Fibroblast of lung (primary cell): Measurements from ENCODE around the gene ANKRD10. TPM values are rescaled to one million over a fixed set of nuclear protein-coding genes. Genes with fewer than 3 reads are reported as not detected.

Experiments
- DNase-seq, 2 donors: peaks; one replicate each; pipeline versions ENCODE4 v3.0.0 to v3.0.0-alpha.2; 2010; ENCODE audit warnings: low read depth in 2 of 2
- H2AFZ ChIP-seq: 2 replicates; pipeline ENCODE4 v1.5.1; 2012; ENCODE audit warnings: low read length, control low read depth, inconsistent platforms
- H3K27ac ChIP-seq: 2 replicates; pipeline ENCODE4 v1.5.1; 2011; ENCODE audit warnings: low read length, control low read depth; ENCODE audit not compliant: insufficient read depth
- H3K27me3 ChIP-seq: 2 replicates; pipeline ENCODE4 v1.5.1; 2011; ENCODE audit warnings: mild to moderate bottlenecking, low read length; ENCODE audit not compliant: control insufficient read depth, insufficient read depth
- H3K36me3 ChIP-seq: 2 replicates; pipeline ENCODE4 v1.5.1; 2011; ENCODE audit warnings: low read length; ENCODE audit not compliant: control insufficient read depth, insufficient read depth
- H3K4me1 ChIP-seq: 2 replicates; pipeline ENCODE4 v1.5.1; 2011; ENCODE audit warnings: low read length; ENCODE audit not compliant: control insufficient read depth, insufficient read depth; ENCODE audit errors: extremely low read depth
- H3K4me2 ChIP-seq: 2 replicates; pipeline ENCODE4 v1.5.1; 2011; ENCODE audit warnings: low read length, control low read depth; ENCODE audit not compliant: insufficient read depth; ENCODE audit errors: extremely low read depth
- H3K4me3 ChIP-seq, 4 experiments: fragments of 200-600 bp in 1 of 4; sonication (generic) in 1 of 4; replicated peaks in 1 of 4; 2 replicates each; pipeline ENCODE4 v1.5.1; 2011 to 2016; ENCODE audit warnings: low read length in 4 of 4, low read depth in 3 of 4, mild to moderate bottlenecking in 3 of 4, control low read depth in 2 of 4, inconsistent platforms in 1 of 4, mixed read lengths in 1 of 4; ENCODE audit not compliant: insufficient read depth in 1 of 4; ENCODE audit errors: control extremely low read depth in 1 of 4
- H3K79me2 ChIP-seq: 2 replicates; pipeline ENCODE4 v1.5.1; 2012; ENCODE audit warnings: mild to moderate bottlenecking, low read length, inconsistent platforms; ENCODE audit not compliant: control insufficient read depth, insufficient read depth
- H3K9ac ChIP-seq: 2 replicates; pipeline ENCODE4 v1.5.1; 2011; ENCODE audit warnings: mild to moderate bottlenecking, low read length, control low read depth; ENCODE audit not compliant: insufficient read depth
- H3K9me3 ChIP-seq: 2 replicates; pipeline ENCODE4 v1.5.1; 2012; ENCODE audit warnings: low read depth, low read length; ENCODE audit not compliant: control insufficient read depth, insufficient read depth
- H4K20me1 ChIP-seq: 2 replicates; pipeline ENCODE4 v1.5.1; 2011; ENCODE audit warnings: low read length; ENCODE audit not compliant: control insufficient read depth, insufficient read depth; ENCODE audit errors: extremely low read depth
- CTCF ChIP-seq, 2 donors: IDR thresholded peaks in 1 of 2; conservative IDR thresholded peaks in 1 of 2; 1 replicate in 1 of 2; 2 replicates in 1 of 2; pipeline ENCODE4 v1.5.1; 2011 to 2012; ENCODE audit warnings: low read length in 2 of 2, control low read depth in 1 of 2, inconsistent platforms in 1 of 2, low read depth in 1 of 2, mild to moderate bottlenecking in 1 of 2
- EZH2 ChIP-seq: IDR thresholded peaks from 2 replicates; pipeline ENCODE4 v1.5.1; 2012; ENCODE audit warnings: low read length, control low read depth, mild to moderate bottlenecking; ENCODE audit errors: missing control alignments
- polyA plus RNA-seq, 2 donors: library from polyadenylated mRNA; depleted of rRNA in 1 of 2; stranded (reverse) in 1 of 2; unstranded in 1 of 2; fragments of >200 nt; gene quantifications; 2 replicates each; pipeline ENCODE4 v1.2.1, GENCODE V29; 2011 to 2012; ENCODE audit warnings: missing spikeins in 1 of 2
- total RNA-seq: library from RNA; depleted of rRNA; stranded (reverse); fragments of >200 nt; gene quantifications from 2 replicates; pipeline ENCODE4 v1.2.1, GENCODE V29; 2014

Gene ANKRD10
- total and polyA plus RNA-seq, 2 donors (not counting 1 experiment from before 2014, with no cell fraction given), result 29.5 to 130 TPM

GRCh38 chr13:110835721-110836604 lies 78.9 kb downstream of the ANKRD10 start:
- no peak for DNase-seq
- H3K9me3 ChIP-seq, result no peaks in the 10 kb centered on the region
- H3K79me2 ChIP-seq, result no peaks in the 10 kb centered on the region
- no peak overlapping the region for H3K9ac ChIP-seq
- no peak overlapping the region for H3K4me2 ChIP-seq
- no peaks in the 10 kb centered on the region for H4K20me1 ChIP-seq
- no peak for TF ChIP-seq EZH2
- no peak for TF ChIP-seq CTCF (conservative IDR thresholded peaks at IDR 0.05 in 1 of 2, IDR thresholded peaks at IDR 0.05 in 1 of 2; ENCODE audit: low read depth in 1 of 2, low read length in 2 of 2)
- no peaks in the 10 kb centered on the region for H3K36me3 ChIP-seq
- peaks cover 6% of the 10 kb centered on the region for H3K27me3 ChIP-seq
- no peak overlapping the region for H3K4me3 ChIP-seq
- H2AFZ ChIP-seq, result no peak overlapping the region
- no peak overlapping the region for H3K27ac ChIP-seq
- H3K4me1 ChIP-seq, result no peaks in the 10 kb centered on the region

GRCh38 chr13:110834572-110834971 lies 80.3 kb downstream of the ANKRD10 start:
- DNase-seq, result no peak
- no peak overlapping the region for H3K9ac ChIP-seq
- no peaks in the 10 kb centered on the region for H3K79me2 ChIP-seq
- no peak overlapping the region for H3K27ac ChIP-seq
- H2AFZ ChIP-seq, result no peak overlapping the region
- H3K9me3 ChIP-seq, result no peaks in the 10 kb centered on the region
- H3K27me3 ChIP-seq, result peaks cover 6% of the 10 kb centered on the region
- H3K36me3 ChIP-seq, result no peaks in the 10 kb centered on the region
- H4K20me1 ChIP-seq, result no peaks in the 10 kb centered on the region
- no peak overlapping the region for H3K4me2 ChIP-seq
- no peaks in the 10 kb centered on the region for H3K4me1 ChIP-seq
- no peak overlapping the region for H3K4me3 ChIP-seq
- TF ChIP-seq CTCF (conservative IDR thresholded peaks at IDR 0.05 in 1 of 2, IDR thresholded peaks at IDR 0.05 in 1 of 2; ENCODE audit: low read depth in 1 of 2, low read length in 2 of 2) (no peak), EZH2 (no peak)

GRCh38 chr13:110832531-110832930 lies 82.3 kb downstream of the ANKRD10 start:
- Histone ChIP-seq H3K27me3 (peaks cover 6% of the 10 kb centered on the region), H3K4me1 (no peaks in the 10 kb centered on the region), H2AFZ (no peak overlapping the region), H3K4me3 (no peak overlapping the region), H4K20me1 (no peaks in the 10 kb centered on the region), H3K9ac (no peak overlapping the region), H3K9me3 (no peaks in the 10 kb centered on the region), H3K79me2 (no peaks in the 10 kb centered on the region), H3K4me2 (no peak overlapping the region), H3K27ac (no peak overlapping the region), H3K36me3 (no peaks in the 10 kb centered on the region)
- no peak for TF ChIP-seq CTCF (conservative IDR thresholded peaks at IDR 0.05 in 1 of 2, IDR thresholded peaks at IDR 0.05 in 1 of 2; ENCODE audit: low read depth in 1 of 2, low read length in 2 of 2)
- TF ChIP-seq EZH2, result no peak
- DNase-seq, result no peak
